Activated effector memory CD4-positive, alpha-beta T cell treated with Interleukin-2 at 50 U/mL for 16 hours (primary cell): ENCODE measurements around the gene UGT3A2.

Source experiments
- DNase-seq: peaks from one replicate; pipeline ENCODE4 v3.0.0-alpha.2; 2020

The UGT3A2 gene

GRCh38 chr5:35999547-35999946, 67.1 kb downstream of the UGT3A2 start:
- no peak for DNase-seq

DNA sequence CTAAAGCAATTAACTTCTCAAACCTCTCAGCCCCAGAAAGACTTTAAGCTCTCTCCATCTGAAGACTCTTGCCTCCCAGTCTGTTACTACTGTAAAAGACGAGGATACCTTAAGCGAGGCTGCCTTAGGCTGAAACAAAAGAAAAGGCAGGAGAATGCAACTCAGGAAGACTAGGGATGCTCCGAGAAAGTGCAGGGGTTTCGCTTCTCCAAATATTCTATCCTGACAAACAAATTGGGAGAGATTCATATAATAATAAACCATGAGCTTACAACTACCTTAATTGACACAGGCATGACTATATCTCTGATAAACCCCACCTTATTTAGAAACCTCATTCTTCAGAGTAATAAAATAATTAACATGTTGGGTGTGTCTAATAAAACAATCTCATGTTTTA, 70.6 kb downstream of the UGT3A2 start:
- no peak for DNase-seq

DNA sequence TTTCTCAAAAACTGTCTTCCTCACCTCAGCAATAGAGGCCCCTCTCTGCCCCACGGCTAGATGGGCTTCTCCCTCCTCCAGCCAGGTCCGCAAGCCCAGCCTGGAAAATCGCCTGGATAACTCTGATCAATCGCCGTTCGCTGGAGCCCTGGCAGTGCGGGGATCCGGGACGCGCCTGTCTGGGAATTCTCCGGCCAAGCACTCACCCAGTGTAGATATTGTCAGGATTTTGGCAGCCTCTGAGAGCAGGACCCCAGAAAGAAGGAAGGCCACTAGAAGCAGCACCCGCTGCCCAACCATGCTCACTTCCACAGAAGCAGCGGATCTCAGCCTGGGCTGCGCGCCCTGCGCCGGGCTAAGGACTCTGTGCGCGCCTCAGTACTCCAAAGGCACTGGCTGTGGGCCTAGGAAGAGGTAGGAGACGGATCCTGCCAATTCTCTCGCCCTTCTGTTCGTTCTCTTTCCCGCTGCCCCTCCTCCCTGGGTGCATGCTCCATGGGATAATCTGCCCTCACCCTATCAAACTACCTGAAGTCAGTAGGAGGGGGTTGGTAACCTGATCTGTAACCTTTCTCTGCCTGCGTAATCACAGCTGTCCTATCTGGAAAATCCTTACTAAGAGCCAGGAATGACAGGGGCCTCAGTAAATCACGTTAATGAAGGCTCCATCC, 75.6 kb downstream of the UGT3A2 start, which contains the start of gene UGT3A1:
TSS of gene UGT3A1 (minus strand) at position 450 of the 671 bp plus-strand sequence. CDS start at position 300, 150 bp downstream.
- no peak for DNase-seq

- DNase-seq = no peak
These were observed 76.2 kb downstream of the UGT3A2 start for GRCh38 chr5:35990520-35990919.

GRCh38 chr5:35988529-35988928, 78.2 kb downstream of the UGT3A2 start:
- no peak for DNase-seq

GRCh38 chr5:35987776-35988175, 78.9 kb downstream of the UGT3A2 start:
- DNase-seq = no peak
